Astrocyte (in vitro differentiated cells and primary cell): ENCODE measurements around the gene KSR2.

Experiments used
- CTCF ChIP-seq: IDR thresholded peaks from 2 replicates; pipeline ENCODE4 v1.5.1; 2011; ENCODE audit warnings: low read depth, mild to moderate bottlenecking, inconsistent platforms, low read length, moderate library complexity; ENCODE audit not compliant: insufficient read depth
- EZH2 ChIP-seq: IDR thresholded peaks from 2 replicates; pipeline ENCODE4 v1.6.1; 2012; ENCODE audit warnings: mild to moderate bottlenecking, low read length, inconsistent platforms; ENCODE audit not compliant: insufficient read depth

DNA sequence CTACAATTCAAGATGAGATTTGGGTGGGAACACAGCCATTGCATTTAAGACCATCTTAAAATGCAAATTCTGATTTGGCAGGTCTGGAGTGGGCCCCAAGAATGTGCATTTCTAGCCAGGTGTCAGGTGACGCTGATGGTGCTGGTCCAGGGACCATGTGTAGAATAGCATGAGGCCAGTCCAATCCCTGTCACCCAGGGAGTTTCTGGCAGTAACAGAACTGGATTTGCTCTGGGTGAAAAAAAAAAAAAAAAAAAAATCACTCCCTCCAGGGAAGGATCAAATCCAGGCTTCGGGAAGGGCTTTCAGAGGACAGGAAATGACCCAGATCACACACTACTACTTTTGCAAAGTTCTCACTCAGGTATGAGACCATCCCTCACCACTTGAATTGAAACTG, 394.1 kb downstream of the KSR2 start:
- no peak for TF ChIP-seq CTCF
- TF ChIP-seq EZH2: no peak
